Tibial artery (tissue), 4 donors: Measurements from ENCODE around the gene PTCD2.

ENCODE experiments used
- DNase-seq, 2 donors: peaks; one replicate each; pipeline ENCODE4 v3.0.0-alpha.2; 2019
- H3K27ac ChIP-seq, 2 donors: fragments of 200-600 bp; sonication (generic) in 1 of 2; 1 replicate in 1 of 2; 2 replicates in 1 of 2; pipeline ENCODE4 v1.5.1; 2018 to 2019; ENCODE audit warnings: mild to moderate bottlenecking in 1 of 2
- H3K27me3 ChIP-seq, 2 donors: fragments of 200-600 bp; sonication (generic) in 1 of 2; one replicate each; pipeline versions ENCODE4 v1.5.1 to v1.6.0; 2016 to 2019
- H3K36me3 ChIP-seq, 3 donors: fragments of 200-600 bp; sonication (generic) in 2 of 3; one replicate each; pipeline ENCODE4 v1.5.1; 2016 to 2019; ENCODE audit warnings: mild to moderate bottlenecking in 2 of 3
- H3K4me1 ChIP-seq, 4 donors: fragments of 200-600 bp; sonication (generic) in 2 of 4; 1 replicate in 3 of 4; 2 replicates in 1 of 4; pipeline ENCODE4 v1.5.1; 2016 to 2019
- H3K4me3 ChIP-seq, 2 donors: fragments of 200-600 bp; sonication (generic) in 1 of 2; 1 replicate in 1 of 2; 2 replicates in 1 of 2; pipeline ENCODE4 v1.5.1; 2018 to 2019; ENCODE audit warnings: mild to moderate bottlenecking in 2 of 2
- H3K9me3 ChIP-seq, 3 donors: fragments of 200-600 bp; sonication (generic) in 1 of 3; one replicate each; pipeline ENCODE4 v1.5.1; 2016 to 2019
- CTCF ChIP-seq, 2 experiments: fragments of 200-600 bp in 1 of 2; fragments of 450-650 bp in 1 of 2; IDR thresholded peaks; one replicate each; pipeline ENCODE4 v1.5.1; 2017 to 2019; ENCODE audit warnings: antibody characterized with exemption in 2 of 2, mild to moderate bottlenecking in 1 of 2, moderate library complexity in 1 of 2
- intact Hi-C: fragments of 100-400 bp; cut with DNase I; formaldehyde crosslinking; loops from one replicate; pipeline ENCODE4 v1.15.0; 2023; ENCODE audit warnings: low total_unique reads

PTCD2 gene

GRCh38 chr5:72347801-72348308, 27.7 kb downstream of the PTCD2 start:
- intact Hi-C loops = no loop called here
- no peaks in the 10 kb centered on the region for H3K9me3 ChIP-seq
- H3K36me3 ChIP-seq = peaks cover 7 to 25% (median 14%) of the 10 kb centered on the region in 3 donors
- DNase-seq = no peak
- TF ChIP-seq CTCF (IDR thresholded peaks at IDR 0.05) = no peak
- no peak overlapping the region for H3K4me3 ChIP-seq
- no peaks in the 10 kb centered on the region for H3K27me3 ChIP-seq
- no peaks in the 10 kb centered on the region for H3K4me1 ChIP-seq
- no peak overlapping the region for H3K27ac ChIP-seq

GRCh38 chr5:72351376-72351775, 31.2 kb downstream of the PTCD2 start:
- no peak for TF ChIP-seq CTCF (IDR thresholded peaks at IDR 0.05)
- Histone ChIP-seq H3K4me1 (no peaks in the 10 kb centered on the region), H3K27ac (no peak overlapping the region), H3K36me3 (no peaks in the 10 kb centered on the region), H3K27me3 (no peaks in the 10 kb centered on the region), H3K4me3 (no peak overlapping the region), H3K9me3 (no peaks in the 10 kb centered on the region)
- DNase-seq = no peak
- intact Hi-C loops = no loop called here

- Histone ChIP-seq H3K9me3 (no peaks in the 10 kb centered on the region), H3K27me3 (no peaks in the 10 kb centered on the region), H3K27ac (no peak overlapping the region), H3K4me1 (no peaks in the 10 kb centered on the region), H3K36me3 (no peaks in the 10 kb centered on the region), H3K4me3 (no peak overlapping the region)
- intact Hi-C loops = no loop called here
- DNase-seq = no peak
- TF ChIP-seq CTCF (IDR thresholded peaks at IDR 0.05) = no peak
Measured at GRCh38 chr5:72352616-72353015, 32.4 kb downstream of the PTCD2 start.

- Histone ChIP-seq H3K4me1 (no peaks in the 10 kb centered on the region), H3K9me3 (no peaks in the 10 kb centered on the region), H3K4me3 (no peak overlapping the region), H3K27ac (no peak overlapping the region), H3K36me3 (peaks cover 0 to 2% (median 2%) of the 10 kb centered on the region in 3 donors), H3K27me3 (no peaks in the 10 kb centered on the region)
- DNase-seq = no peak
- intact Hi-C loops = no loop called here
- TF ChIP-seq CTCF (IDR thresholded peaks at IDR 0.05) = no peak
Measured at GRCh38 chr5:72353046-72353445, 32.9 kb downstream of the PTCD2 start.

- peak; percentile 40 to 54 for TF ChIP-seq CTCF (IDR thresholded peaks at IDR 0.05)
- DNase-seq = peak; percentile 27 to 69
- intact Hi-C loops = no loop called here
Measured at GRCh38 chr5:72355706-72356299, 35.6 kb downstream of the PTCD2 start.

More at GRCh38 chr5:72355706-72356299, 35.6 kb downstream of the PTCD2 start:
- Histone ChIP-seq H3K4me1 (no peaks in the 10 kb centered on the region), H3K27ac (no peak overlapping the region), H3K27me3 (no peaks in the 10 kb centered on the region), H3K36me3 (peaks cover 16 to 26% (median 21%) of the 10 kb centered on the region in 3 donors), H3K9me3 (no peaks in the 10 kb centered on the region), H3K4me3 (no peak overlapping the region)
